CD4-positive, alpha-beta T cell treated with Interleukin-15 for 1 hour (primary cell): Measurements from ENCODE around the gene EMILIN3.
A peak's percentile ranks its signal among the peaks of the same experiment; 100 is the strongest.

Experiments used
- DNase-seq: peaks from one replicate; pipeline ENCODE4 v3.0.0-alpha.2; 2020

Gene EMILIN3

DNA sequence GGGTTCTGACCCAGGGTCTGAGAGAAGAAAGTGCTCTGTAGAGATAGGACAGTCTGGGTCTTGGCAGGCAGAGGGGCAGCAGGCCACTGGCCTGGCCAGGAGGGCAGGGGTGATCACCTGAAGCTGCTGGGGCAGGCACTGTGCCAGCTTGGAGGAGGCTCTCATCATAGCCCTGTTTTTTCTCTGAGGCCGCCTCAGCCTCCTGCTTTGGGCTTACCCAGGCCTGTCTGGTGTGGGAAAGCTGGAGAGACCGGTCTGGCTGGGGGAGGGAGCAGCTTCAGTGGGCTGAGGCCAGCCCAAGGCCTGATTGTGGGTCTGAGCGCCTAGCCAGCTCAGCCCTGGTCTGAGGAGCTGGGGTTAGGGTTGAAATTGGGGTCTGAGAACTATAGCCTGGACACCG, 22.1 kb downstream of the EMILIN3 start:
- DNase-seq: no peak

DNA sequence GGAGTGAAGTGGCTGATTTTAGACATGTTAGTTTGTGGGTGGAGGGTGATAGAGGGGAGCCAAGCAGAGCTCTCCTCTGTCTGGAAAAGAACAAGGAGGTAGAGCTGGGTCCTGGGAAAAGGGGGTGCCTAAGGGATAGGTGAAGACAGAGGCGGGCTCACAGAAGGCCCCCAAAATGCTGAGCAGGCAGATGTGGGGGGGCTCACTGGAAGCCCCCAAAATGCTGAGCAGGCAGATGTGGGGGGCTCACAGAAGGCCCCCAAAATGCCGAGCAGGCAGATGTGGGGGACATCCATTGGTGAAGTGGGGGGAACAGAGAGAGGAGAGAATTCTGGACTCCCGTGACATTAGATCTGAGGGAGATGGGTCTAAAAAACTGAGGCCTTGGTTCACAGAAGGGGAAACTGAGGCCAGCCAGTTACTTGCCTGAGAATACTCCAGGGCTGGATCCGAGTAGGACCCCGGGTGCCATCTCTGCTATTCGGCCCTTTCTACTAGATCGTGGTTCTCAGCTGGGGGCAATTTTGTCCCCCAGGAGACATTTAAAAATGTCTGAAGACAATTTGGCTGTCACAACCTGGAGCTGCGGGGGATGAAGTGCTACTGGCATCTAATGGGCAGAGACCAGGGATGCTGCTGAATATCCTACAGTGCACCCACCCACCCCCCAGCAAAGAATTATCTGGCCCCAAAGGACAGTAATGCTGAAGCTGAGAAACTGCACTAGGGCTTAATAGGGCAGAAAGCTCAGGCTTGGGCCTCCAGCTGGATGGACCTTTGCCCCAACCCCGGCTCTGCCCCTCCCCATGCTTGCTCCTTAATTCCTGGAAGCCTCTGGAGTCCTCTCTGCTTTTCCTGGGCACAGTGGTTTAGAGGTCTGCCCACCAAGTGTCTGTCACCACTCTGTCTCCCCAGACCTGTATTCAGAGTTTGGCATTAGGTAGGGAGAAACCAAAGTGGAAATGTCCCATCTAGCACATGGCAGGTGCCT, 23.8 kb downstream of the EMILIN3 start:
- no peak for DNase-seq

DNA sequence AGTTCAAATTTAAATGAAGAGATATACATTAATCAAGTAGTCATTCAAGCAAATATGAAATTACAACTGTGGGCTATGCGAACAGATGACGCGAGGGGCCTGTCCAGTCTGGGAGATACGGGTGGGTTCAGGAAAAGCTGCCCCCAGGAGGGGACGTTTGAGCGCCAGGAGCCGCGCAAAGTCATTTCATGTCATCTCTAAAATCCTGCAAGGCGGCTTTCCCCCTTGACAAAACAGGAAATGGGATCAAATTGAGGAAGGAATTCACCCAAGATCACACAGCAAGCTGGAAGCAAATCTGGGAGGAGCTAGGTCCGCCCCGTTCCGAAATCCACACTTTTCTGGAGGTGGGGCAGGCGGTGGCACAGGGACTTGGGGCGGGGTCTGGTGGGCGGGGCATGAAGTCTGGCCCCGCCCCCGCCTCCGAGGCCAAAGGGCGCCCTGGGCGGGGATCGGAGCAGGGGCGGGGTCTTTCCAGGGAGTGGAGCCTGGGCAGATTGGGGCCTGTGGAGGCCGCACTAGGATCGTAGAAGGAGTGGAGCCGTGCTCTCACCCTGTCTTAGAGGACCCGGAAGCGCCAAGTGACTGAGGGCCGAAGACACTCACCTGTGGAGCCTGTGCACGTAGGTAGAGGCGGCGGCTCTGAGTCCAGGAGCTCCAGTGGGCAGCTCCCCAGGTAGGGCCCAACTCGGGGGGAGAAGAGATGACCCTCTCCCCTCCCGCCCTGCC, 26.1 kb downstream of the EMILIN3 start, which contains the start of gene LPIN3:
LPIN3 (plus strand) TSS at position 495 of the 729 bp plus-strand sequence. CDS start 4,983 bp downstream, outside the sequence.
- DNase-seq: peak; percentile 58

DNA sequence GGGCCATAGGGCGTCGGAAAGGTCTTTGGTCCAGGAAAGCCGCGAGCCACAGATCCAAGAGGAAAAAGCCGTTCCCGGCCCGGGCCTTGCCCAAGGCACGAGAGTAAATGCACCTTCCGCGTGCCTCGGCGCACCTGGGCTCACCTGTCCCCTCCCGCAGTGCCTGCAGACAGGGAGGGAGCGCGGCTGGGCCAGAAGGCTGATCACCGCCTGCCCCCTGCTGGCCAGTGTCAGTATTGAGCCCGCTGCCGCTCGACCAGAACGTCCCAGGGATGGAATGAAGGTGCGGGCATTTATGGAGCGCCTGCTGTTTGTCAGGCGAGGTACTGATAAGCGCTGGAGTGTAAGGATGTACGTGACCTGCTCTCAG, 26.7 kb downstream of the EMILIN3 start:
- DNase-seq: peak; percentile 78

DNA sequence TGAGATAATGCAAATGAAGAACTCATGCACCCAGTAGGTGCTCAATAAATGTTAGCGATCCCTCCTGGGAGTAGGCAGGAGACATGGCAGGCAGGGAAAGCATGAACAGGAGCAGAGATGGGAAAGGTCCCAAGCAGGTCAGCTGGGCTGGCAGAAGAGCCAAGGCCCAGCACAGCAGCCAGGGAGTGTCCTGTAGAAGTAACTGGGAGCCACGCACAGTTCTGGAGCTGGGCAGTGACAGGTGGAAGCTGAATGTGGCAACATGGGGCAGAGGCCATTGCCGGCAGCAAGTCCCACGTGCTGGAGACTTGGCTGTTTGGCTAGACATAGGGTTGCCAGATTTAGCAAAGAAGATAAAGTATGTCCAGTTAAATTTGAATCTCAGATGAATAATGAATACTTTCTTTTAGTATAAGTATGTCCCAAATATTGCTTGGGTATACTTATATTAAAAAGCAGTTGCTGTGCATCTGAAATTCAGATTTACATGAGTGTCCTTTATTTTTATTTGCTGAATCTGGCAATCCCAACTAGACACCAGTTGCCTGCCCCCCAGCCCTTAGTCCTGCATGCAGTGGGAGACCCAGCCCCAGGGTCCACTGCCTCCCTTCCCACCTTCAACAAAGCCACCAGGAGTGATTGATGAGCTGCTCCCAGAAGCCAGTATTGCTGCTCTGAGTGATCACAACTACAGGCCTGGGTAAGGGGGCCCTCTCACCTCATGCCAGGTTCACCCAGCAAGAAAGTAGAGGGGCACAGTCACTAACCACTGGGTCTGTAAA, 29.7 kb downstream of the EMILIN3 start:
- DNase-seq: no peak

DNA sequence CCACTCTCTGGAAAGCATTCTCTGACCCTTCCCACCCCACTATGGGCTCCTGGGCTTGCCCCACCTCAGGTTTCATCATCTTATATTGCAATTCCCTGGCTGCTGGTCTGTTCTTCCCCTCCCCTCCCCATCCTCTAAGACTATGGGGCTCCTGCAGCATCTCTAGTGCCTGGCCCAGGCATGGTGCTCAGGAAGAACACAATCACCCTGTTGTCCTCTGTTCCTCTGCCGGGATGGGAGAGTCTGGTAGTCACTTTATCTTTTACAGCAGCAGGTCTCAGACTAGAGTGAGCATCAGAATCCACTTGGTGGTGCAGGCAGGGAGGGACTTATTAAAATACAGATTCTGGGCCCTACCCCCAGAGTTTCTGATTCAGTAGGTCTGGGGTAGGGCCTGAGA, 31.0 kb downstream of the EMILIN3 start:
- DNase-seq: no peak

DNA sequence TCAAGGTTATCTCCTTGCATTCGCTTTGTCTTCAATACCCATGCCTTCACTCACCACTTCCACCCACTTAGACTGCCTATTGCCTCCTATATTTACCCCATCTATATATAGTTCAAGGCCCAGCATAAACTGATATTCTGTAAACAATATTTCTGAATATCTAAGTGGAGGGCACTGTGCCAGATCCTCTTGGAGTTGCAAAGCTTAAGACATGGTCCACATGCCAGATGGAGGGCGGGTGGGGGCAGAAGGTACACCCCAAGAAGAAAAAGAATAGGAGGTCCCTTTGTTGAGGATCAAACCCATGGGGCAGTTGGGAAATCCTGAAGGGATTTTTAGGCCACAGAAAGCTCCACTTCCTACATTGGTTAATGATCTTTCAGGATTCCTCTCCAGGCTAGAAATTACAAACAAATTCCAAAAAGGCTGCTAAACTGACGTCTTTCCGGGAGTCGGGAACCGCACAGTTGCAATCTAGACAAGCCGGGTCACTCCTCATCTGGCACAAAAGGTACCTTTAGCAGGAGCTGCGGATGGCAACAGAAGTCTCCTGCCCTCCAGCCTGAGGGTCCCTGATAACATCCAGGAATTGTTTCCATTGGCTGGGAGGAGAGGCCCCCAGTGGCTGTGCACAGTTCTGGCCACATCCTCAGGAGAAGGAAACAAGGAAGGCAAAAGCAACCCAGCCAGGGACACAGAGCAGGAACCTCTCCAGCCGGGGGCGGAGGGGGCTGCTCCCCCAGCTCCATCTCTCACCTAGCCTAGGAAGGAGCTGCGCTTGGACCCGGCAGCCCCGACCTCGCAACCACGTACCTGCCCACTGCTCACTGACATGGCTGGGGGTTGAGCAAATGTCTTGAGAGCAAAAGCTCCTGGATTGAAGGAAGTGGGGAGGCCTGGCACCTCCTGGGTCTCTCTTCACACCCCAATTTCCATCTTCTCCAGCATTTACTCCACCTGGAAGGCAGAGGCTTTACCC, 31.9 kb downstream of the EMILIN3 start:
- no peak for DNase-seq

DNA sequence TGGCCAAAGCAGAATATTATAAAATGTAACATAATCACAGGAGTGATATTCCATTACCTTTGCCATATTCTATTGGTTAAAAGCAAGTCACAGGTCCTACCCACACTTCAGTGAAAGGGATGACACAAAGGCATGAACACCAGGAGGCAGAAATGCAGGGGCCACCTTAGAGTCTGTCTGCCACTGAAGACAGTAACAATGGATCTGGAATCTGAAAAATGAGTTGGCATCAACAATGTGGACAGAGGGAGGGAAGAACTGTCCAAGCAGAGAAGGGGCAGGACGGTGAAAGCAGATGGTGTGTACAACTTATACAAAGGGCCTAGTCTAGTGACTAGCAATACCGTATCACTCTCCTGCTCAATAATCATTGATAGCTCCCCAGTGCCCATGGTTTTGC, 32.6 kb downstream of the EMILIN3 start:
- no peak for DNase-seq

DNA sequence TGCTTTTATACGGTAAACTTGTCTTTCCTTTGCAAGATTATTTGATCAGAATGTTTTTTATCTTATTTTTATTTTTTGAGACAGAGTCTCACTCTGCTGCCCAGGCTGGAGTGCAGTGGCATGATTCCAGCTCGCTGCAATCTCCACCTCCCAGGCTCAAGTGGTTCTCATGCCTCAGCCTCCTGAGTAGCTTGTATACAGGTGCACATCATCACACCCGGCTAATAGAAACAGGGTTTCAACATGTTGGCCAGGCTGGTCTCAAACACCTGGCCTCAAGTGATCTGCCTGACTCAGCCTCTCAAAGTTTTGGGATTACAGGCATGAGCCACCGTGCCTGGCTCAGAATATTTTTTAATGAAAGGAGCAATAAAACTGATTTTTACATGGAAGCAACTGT, 34.9 kb downstream of the EMILIN3 start:
- DNase-seq: no peak

DNA sequence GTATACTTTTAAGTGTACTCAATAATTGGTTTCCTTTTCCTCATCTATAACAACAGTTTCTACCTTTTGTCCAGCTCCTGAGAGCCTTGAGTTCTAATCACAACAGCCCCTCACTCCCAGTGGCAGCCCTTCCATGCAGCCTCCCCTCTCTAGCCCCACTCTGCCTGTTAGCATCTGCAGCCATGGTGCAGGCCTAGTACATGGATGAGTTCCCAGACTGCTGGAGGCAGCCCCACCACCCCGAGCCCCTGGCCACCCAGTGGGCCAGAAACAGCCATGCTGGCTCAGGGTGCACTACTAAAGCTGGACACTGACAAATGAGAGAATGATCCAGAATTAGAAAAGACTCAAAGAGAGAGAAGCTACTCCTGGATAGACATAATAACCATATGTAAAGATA, 35.7 kb downstream of the EMILIN3 start:
- no peak for DNase-seq

DNA sequence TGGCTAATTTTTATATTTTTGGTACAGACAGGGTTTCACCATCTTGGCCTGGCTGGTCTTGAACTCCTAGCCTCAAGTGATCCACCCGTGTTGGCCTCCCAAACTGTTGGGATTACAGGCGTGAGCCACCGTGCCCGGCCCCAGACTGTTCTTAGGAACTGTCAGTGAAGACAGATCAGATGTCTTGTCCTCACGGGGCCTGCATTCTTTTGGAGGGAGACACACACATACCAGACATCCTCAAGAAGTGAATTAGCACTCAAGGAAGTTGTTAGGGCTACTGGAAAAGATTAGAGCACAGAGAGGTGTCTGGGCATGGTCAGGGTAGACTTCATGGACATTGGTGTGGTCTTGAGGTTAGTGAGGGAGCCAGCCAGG, 36.3 kb downstream of the EMILIN3 start:
- no peak for DNase-seq

DNA sequence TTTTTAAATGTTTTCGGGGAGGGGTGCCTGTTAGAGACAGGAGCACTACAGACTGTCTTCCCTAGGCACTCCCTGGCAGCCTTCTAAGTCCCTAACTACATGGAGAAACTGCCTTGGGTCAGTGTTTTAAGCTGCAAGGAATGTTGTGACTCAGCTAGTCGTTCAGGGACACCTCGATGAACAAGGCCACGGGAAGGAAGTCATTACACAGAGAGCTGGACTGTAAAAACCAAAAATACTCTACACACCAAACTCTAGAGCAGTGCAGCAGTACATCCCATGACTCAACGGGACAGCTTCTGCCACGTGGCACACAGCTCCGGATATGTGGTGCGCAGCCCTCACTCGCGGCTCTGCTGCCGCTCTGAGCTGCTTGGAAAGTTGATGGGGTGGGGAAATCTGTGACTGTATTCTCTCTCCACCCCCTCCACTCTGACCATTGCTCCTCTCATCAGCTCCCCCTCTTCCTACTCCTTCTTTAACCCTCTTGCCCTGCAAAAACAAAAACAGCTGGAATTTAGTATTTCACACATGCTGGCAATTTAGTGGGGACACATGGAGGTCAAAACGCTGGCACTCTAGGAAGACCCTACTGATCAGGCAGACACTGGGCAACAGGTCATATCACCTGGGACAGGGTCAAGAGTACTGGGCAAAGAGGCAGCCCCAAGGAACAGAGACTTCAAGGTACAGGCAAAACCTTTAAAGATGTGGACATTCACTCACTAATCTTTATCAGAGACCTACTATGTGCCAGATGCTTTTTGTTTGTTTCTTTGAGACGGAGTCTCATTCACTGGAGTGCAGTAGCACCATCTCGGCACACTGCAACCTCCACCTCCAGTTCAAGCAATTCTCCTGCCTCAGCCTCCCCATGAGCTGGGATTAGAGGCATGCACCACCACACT, 36.9 kb downstream of the EMILIN3 start:
- peak; percentile 60 for DNase-seq

DNA sequence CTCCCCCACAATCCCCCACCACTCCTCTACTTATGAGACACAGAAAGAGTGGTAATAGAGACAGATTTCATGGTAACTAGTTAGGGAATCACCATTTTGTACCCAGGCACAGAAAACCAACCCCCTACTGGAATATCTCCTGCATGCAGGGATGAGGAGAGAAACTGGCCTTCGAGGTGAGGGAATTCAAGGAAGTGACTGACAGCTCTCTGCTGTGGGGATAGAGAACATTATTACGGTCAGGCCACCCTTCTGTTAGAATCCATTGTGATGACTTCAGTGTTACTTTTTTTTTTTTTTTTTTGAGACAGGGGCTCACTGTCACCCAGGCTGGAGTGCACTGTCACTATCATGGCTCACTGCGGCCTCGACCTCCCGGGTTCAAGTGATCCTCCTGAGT, 39.4 kb downstream of the EMILIN3 start:
- no peak for DNase-seq

DNA sequence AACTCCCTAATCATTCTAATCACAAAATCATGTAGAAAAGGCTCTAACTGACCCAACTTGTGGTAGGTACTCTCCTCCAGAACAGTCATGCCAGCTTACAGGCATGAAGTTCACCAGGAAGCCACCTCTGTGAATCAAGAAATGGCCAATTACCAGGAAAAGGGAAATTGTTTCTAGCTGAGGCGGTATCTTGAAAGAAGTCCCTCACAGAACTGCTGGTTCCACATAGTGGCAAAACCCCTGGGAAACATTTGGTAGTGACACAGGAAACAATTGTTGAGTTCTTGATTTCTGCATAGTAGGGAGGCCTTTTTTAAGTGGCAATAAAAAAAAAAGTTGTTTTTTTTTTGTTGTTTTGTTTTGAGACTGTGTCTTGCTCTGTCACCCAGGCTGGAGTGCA, 45.6 kb downstream of the EMILIN3 start:
- DNase-seq: no peak

DNA sequence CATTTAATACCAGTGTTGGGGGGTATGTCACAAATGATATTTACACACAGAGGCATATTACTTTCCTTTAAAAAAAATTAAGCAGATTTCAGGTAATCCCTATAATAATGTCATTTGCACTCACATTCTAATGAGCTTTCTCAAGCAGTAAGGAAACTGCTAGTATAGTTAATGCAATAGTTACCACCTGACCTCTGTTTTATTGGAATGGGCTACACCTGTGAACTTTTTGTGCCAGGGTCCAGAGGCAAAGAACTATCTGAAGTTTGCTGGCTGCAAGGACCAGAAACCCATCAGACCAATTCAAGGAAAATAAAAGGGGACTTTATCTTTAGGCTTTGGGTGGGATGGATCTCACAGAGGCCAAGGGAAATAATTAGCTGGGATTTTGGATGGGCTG, 46.2 kb downstream of the EMILIN3 start:
- DNase-seq: no peak

DNA sequence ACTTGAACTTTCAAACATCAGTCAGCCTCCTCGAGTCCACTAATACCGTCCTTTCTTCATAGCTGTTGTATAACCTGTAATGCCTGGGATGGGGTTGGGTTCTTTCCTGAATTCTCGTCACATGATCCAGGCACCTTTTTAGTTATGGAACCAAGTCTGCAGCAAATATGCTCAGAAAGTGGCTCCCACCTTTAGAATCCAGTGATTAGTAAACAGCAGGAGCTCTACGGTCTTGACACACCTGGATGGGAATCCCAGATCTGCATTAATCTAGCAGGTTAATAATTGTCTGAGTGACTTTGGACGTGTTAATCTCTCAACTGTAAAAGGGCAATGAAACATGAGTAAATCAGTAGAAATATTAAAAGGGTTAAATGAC, 48.4 kb downstream of the EMILIN3 start:
- no peak for DNase-seq

DNA sequence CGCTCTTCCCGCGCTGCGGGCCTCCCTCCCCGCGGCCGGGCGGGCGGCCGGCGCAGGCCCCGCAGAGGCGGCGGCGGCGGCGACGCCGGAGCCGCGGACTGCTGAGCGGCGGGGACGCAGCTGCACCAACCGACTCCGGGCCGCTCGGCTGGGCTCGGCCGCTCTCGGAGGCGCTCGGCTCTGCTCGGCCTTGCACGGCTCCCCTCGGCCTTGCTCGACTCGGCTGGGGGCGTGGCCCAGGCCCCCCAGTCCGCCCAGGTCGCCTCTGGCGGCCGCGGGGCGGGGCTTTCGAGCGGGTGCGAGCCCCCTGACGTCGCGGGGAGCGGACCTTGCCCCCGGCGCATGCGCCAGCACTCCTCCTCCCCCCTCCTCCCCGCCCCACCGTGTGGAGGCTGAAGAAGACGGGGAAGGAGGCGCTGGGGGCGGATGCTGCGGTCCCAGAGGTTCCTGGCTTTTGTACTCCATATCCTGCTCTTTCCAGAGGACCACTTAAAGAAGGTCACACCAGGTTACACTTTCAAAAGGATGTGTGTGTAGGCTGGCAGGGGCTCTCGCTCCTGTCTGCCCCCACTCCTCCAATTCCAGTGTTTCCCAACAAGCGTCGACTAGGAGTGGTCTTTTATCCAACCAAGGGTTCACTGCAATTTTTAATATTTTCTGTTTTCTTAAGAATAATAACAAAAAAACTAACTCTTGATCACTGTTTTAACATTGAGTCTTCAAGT, 48.9 kb downstream of the EMILIN3 start, which contains the start of gene ZHX3:
ZHX3 (minus strand) TSS at position 186 of the 725 bp plus-strand sequence. CDS start 112,815 bp downstream, outside the sequence.
- DNase-seq: peak; percentile 98

DNA sequence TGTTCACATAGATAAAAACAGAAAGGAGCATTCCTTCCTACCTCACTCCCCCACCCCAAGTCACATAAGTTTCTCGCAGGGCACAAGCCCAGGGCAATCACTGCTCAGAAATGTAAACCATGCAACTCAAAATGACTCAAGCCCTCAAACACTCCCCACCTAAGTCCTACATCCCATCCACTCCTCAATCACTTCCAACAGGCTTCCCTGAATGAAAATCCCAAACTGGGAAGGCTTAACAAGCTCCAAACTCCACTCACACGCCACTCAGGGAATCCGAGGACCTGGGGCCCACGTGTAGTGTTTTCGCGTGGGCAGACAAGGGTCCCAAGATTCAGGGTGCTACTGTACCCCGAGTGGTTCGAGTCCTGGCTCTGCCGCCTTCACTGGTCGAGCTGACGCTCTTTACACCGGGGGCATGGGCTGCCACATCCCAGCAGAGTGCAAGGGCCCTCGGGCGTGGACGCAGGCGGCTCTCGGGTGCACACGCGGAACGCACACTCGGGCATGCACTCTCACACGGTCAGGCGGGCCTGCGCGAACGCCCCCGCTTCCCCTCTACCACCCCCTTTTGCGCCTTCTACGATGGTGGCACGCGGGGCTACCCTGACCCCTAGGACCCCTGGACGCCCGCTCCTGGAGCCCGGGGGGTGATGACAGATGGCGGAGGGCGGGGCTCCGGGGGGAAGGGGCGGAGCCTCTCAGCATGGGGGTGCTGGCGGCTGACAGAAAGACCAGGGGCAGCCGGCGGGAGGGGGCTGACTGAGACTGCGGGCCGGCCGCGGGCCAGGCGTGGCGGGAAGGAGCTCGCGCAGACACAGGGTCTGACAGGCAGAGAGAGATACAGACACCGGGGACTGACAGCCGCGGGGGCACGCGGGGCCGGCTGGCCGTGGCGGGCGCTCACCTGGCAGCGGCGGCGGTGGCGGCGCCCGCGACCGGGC, 49.7 kb downstream of the EMILIN3 start:
- peak; percentile 72 for DNase-seq

DNA sequence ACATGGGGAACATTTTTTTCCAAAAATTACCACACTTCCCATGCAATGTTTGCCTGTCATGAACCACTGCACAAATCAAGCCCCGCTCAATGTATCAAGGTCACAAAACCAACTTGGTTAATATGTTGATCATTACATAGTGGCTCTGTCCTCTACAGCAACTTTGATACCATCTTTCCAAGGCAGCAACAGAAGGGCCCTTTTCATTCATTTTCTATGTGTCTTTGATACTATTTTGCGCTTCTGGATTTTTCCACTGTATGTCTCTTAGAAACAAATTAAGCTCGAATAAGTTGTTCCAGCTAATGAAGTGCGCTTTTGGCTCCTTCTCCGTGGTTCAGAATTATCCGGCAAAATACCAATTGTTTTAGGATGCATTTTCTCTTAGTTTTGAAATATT, 50.6 kb downstream of the EMILIN3 start:
- DNase-seq: no peak
